LNCaP clone FGC (cell line): ENCODE data around the gene MIEF1.

Experiments used
- DNase-seq: peaks from one replicate; pipeline ENCODE4 v3.0.0-alpha.2; 2011; ENCODE audit warnings: low read depth
- H3K4me3 ChIP-seq: 2 replicates; pipeline ENCODE4 v1.5.1; 2011; ENCODE audit warnings: mild to moderate bottlenecking, low read depth, low read length, control low read depth
- CTCF ChIP-seq: IDR thresholded peaks from 2 replicates; pipeline ENCODE4 v1.5.1; 2012; ENCODE audit warnings: mild to moderate bottlenecking; ENCODE audit not compliant: control insufficient read depth, insufficient read depth; ENCODE audit errors: extremely low read depth

Gene MIEF1

GRCh38 chr22:39476664-39477063 is 25.4 kb upstream of the MIEF1 start:
- H3K4me3 ChIP-seq = no peak overlapping the region
- no peak for DNase-seq
- TF ChIP-seq CTCF = no peak

DNA sequence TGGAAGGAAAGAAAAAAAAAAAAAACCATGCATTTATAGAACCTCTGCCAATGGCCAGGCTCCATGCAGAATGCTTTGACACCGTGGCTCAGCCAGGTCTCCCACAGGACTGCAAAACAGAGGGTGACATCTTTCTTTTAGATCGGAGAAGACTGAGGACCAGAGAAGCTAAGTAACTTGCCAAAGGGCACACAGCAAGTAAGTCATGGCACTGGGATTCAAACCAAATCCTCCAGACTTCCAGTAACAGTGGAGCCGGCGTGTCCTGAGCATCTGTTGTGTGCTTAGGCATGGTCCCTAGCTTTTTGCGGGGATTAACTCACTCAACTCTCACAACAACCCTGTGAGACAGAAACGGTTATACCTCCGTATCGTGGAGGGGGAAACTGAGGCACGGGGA is 24.5 kb upstream of the MIEF1 start:
- TF ChIP-seq CTCF = no peak
- no peak overlapping the region for H3K4me3 ChIP-seq
- DNase-seq = no peak

GRCh38 chr22:39478441-39478850 is 23.6 kb upstream of the MIEF1 start:
- DNase-seq = peak; percentile 34
- H3K4me3 ChIP-seq = no peak overlapping the region
- no peak for TF ChIP-seq CTCF

DNA sequence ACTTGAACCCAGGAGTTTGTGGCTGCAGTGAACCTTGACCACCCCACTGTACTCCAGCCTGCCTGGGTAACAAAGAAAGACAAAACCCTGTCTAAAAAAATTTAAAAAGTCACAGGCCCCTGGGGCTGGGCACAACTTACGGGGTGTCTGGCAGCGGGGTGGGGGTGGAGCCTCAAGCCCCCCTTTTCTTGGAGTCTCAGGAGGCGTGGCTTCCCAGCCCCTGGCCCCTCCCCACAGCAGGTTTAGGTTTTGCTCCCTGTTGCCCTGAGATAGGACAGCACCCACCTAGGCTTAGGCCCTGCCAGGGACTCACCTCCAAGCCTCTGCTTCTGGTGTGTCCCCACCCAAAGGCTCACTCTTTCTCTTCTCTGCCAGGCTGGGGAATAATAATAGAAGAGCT is 22.8 kb upstream of the MIEF1 start:
- no peak for TF ChIP-seq CTCF
- DNase-seq = no peak
- no peak overlapping the region for H3K4me3 ChIP-seq

GRCh38 chr22:39480557-39480956 is 21.5 kb upstream of the MIEF1 start:
- DNase-seq = no peak
- TF ChIP-seq CTCF = no peak
- no peak overlapping the region for H3K4me3 ChIP-seq

DNA sequence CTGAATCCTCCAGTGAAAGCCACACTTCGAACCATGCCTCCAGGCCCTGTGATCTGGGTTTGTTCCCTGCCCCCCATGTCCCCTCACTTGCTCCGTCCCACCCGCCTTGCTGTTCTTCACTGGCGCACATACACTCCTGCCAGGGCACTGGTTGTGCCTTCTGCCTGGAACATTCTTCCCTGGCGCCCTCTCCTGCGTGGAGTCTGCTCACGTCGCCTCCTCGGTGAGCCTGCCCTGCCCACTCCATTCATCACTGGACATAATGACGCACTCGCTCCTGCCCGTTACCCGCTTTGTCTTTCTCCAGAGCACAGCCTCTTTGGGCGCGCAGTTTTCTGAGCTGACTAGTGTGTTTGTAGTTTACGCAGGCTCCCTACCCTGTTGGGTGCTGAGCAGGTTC is 21.0 kb upstream of the MIEF1 start:
- no peak for TF ChIP-seq CTCF
- no peak for DNase-seq
- no peak overlapping the region for H3K4me3 ChIP-seq

DNA sequence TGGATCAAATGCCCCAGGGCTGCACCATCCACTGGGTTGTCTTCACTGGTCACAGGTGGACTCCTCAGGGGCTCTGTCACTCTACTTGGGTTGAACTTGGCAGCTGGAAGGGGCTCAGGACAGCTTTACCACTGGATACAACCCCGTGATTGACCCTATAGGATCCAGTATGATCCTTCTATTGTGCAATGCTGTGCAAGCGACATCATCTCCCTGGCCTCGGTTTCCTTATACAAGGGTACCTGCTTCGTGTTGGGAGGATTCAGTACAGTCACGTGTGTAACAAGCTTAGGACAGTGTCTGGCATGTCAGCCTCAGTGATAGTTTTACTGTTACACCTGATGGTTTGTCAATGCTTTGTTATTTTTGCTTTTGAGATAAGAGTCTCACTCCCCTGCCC is 20.5 kb upstream of the MIEF1 start:
- TF ChIP-seq CTCF = no peak
- no peak for DNase-seq
- H3K4me3 ChIP-seq = no peak overlapping the region
